Epithelial cell of esophagus (primary cell): ENCODE results near the gene PYGO2.

ENCODE experiments used
- DNase-seq: peaks from one replicate; pipeline ENCODE4 v3.0.0; 2010; ENCODE audit warnings: low read depth
- H3K4me3 ChIP-seq: 2 replicates; pipeline ENCODE4 v1.5.1; 2011; ENCODE audit warnings: mild to moderate bottlenecking, low read length, control low read depth
- CTCF ChIP-seq: IDR thresholded peaks from 2 replicates; pipeline ENCODE4 v1.5.1; 2011; ENCODE audit warnings: low read depth, mild to moderate bottlenecking, low read length, control low read depth, inconsistent platforms; ENCODE audit not compliant: insufficient read depth; ENCODE audit errors: missing control alignments

The PYGO2 gene

GRCh38 chr1:154937085-154937987 is 24.2 kb downstream of the PYGO2 start:
- H3K4me3 ChIP-seq: peak overlapping the region; percentile 67
- peak; percentile 40 for TF ChIP-seq CTCF
- peak; percentile 96 for DNase-seq

- peak; percentile 98 for DNase-seq
- TF ChIP-seq CTCF: peak; percentile 36
- H3K4me3 ChIP-seq: peak within 1 kb of the TSS; percentile 67
These were observed 25.0 kb downstream of the PYGO2 start, which contains the start of gene PMVK for GRCh38 chr1:154936555-154937084. PMVK (minus strand) TSS chr1:154936719; CDS start chr1:154936685, 34 bp downstream.

- H3K4me3 ChIP-seq: peak overlapping the region; percentile 67
- no peak for TF ChIP-seq CTCF
These were observed 25.6 kb downstream of the PYGO2 start for GRCh38 chr1:154935749-154936554.

GRCh38 chr1:154934358-154934948 is 27.1 kb downstream of the PYGO2 start:
- H3K4me3 ChIP-seq: no peak overlapping the region
- DNase-seq: no peak
- no peak for TF ChIP-seq CTCF

More at GRCh38 chr1:154935749-154936554, 25.6 kb downstream of the PYGO2 start:
- no peak for DNase-seq

- peak; percentile 80 for DNase-seq
- no peak overlapping the region for H3K4me3 ChIP-seq
- no peak for TF ChIP-seq CTCF
These were observed 29.6 kb downstream of the PYGO2 start for GRCh38 chr1:154931940-154932487.

- no peak overlapping the region for H3K4me3 ChIP-seq
- no peak for DNase-seq
- no peak for TF ChIP-seq CTCF
These were observed 35.4 kb downstream of the PYGO2 start for GRCh38 chr1:154926201-154926600.
